ENCODE data around the gene FATE1.

GRCh38 chrX:151737494-151737893, 21.7 kb downstream of the FATE1 start:
- TF ChIP-seq, protein P1, sequence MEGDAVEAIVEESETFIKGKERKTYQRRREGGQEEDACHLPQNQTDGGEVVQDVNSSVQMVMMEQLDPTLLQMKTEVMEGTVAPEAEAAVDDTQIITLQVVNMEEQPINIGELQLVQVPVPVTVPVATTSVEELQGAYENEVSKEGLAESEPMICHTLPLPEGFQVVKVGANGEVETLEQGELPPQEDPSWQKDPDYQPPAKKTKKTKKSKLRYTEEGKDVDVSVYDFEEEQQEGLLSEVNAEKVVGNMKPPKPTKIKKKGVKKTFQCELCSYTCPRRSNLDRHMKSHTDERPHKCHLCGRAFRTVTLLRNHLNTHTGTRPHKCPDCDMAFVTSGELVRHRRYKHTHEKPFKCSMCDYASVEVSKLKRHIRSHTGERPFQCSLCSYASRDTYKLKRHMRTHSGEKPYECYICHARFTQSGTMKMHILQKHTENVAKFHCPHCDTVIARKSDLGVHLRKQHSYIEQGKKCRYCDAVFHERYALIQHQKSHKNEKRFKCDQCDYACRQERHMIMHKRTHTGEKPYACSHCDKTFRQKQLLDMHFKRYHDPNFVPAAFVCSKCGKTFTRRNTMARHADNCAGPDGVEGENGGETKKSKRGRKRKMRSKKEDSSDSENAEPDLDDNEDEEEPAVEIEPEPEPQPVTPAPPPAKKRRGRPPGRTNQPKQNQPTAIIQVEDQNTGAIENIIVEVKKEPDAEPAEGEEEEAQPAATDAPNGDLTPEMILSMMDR (conservative IDR thresholded peaks at IDR 0.05): no peak
- TF ChIP-seq ZFX (IDR thresholded peaks at IDR 0.05): no peak

Measured in C4-2B (cell line).